Hepatocyte (in vitro differentiated cells): ENCODE measurements around the gene GPR3.

Experiments
- CTCF ChIP-seq: fragments of 200-600 bp; sonication (generic); IDR thresholded peaks from 2 replicates; pipeline ENCODE4 v1.5.1; 2016; ENCODE audit warnings: antibody characterized with exemption, mild to moderate bottlenecking; ENCODE audit not compliant: poor library complexity
- EZH2 ChIP-seq: fragments of 200-600 bp; sonication (generic); IDR thresholded peaks from 2 replicates; pipeline ENCODE4 v1.6.1; 2016; ENCODE audit warnings: antibody characterized with exemption, mild to moderate bottlenecking, borderline replicate concordance

- TF ChIP-seq CTCF (no peak), EZH2 (no peak)
Observed at GRCh38 chr1:27353166-27353565, 39.3 kb upstream of the GPR3 start.
